ENCODE results near the gene C19orf67. TPM values are rescaled to one million over a fixed set of nuclear protein-coding genes. Genes with fewer than 3 reads are reported as not detected.

Gene C19orf67
- total and polyA plus RNA-seq, 2 of the 13 experiments (the other 11 are each of a cell fraction or from before 2014, with no cell fraction given): 0.11 to 0.32 TPM

DNA sequence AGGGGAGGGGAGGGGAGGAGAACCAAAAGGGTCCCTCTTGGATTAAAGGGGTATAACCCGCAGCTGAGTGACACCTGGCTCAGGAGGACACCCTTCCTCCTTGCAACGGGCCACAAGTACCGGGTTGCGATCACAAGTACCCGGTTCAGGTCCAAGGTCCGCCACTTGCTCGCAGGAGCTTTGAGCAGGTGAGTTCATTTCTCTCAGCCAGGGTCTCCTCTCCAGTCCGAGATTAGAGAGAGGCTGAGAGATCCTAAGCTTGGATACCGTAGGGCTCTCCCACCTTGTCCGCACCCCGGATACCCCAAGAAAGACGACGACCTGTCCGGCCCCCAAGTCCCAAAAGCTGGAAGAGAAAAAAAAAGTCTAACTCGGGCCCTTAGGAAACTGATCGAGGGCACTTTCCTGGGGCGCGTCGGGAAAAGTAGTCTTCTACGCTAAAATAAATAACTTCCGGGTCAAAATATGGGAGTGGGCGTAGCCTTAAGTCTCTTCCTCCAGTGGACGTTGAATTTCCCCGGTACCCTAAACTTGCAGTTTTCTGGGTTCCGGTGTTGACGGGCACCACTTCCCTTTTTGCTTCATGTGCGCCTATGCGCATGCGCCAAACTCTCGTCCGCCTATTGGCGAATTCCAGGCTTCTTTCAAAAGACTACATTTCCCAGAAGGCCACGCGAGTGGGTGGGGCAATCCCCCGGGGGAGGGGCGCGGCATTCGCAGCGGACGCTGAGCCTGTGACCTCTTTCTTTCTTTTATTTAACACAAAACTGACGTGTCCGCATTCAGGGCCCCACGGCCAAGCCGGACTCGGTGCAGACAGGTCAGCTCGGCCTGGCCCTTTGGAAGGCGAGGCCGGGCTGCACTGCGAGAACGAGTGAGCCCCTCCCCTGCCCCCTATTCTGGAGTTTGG is 4.4 kb downstream of the C19orf67 start (continued):
- TF ChIP-seq DZIP1 (CRISPR knock-in tag; IDR thresholded peaks at IDR 0.05) (no peak), MAFF (IDR thresholded peaks at IDR 0.05; ENCODE audit: low read depth, low read length) (peak; percentile 39; the same call in 1 of the 2 replicates), KLF11 (CRISPR knock-in tag; IDR thresholded peaks at IDR 0.05) (peak; percentile 31; the same call in 1 of the 2 replicates), ZNF30 (CRISPR knock-in tag; IDR thresholded peaks at IDR 0.05) (no peak), ZBTB33 (CRISPR knock-in tag; IDR thresholded peaks at IDR 0.05) (0 out of 2 replicates have a peak, but pooled peaks have one; percentile 14), TEAD2 (CRISPR knock-in tag; IDR thresholded peaks at IDR 0.05) (no peak), ZNF570 (CRISPR knock-in tag; IDR thresholded peaks at IDR 0.05; ENCODE audit: borderline replicate concordance) (no peak), ZGPAT (CRISPR knock-in tag; IDR thresholded peaks at IDR 0.05) (peak; percentile 85), MLXIP (CRISPR knock-in tag; IDR thresholded peaks at IDR 0.05; ENCODE audit: borderline replicate concordance) (no peak), CCDC6 (CRISPR knock-in tag; IDR thresholded peaks at IDR 0.05) (0 out of 2 replicates have a peak, but pooled peaks have one; percentile 58), ZSCAN12 (CRISPR knock-in tag; IDR thresholded peaks at IDR 0.05) (no peak), ZIK1 (CRISPR knock-in tag; IDR thresholded peaks at IDR 0.05; ENCODE audit: borderline replicate concordance, low read depth) (0 out of 2 replicates have a peak, but pooled peaks have one; percentile 28)
- TF ChIP-seq, protein P1, sequence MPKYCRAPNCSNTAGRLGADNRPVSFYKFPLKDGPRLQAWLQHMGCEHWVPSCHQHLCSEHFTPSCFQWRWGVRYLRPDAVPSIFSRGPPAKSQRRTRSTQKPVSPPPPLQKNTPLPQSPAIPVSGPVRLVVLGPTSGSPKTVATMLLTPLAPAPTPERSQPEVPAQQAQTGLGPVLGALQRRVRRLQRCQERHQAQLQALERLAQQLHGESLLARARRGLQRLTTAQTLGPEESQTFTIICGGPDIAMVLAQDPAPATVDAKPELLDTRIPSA (CRISPR knock-in tag; IDR thresholded peaks at IDR 0.05; ENCODE audit: borderline replicate concordance): 0 out of 2 replicates have a peak, but pooled peaks have one; percentile 76
- TF ChIP-seq, protein P2, sequence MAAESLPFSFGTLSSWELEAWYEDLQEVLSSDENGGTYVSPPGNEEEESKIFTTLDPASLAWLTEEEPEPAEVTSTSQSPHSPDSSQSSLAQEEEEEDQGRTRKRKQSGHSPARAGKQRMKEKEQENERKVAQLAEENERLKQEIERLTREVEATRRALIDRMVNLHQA (CRISPR knock-in tag; IDR thresholded peaks at IDR 0.05): peak; percentile 24; the same call in 1 of the 2 replicates
